Smooth muscle cell (in vitro differentiated cells): Measurements from ENCODE around the gene GMPPB. TPM values are rescaled to one million over a fixed set of nuclear protein-coding genes. Genes with fewer than 3 reads are reported as not detected.

Experiments used
- DNase-seq: peaks from one replicate; lab custom pipeline; 2025; ENCODE audit not compliant: unreplicated experiment; lab: John Stamatoyannopoulos, UW
- H2AFZ ChIP-seq: fragments of 200-600 bp; sonication (generic); 2 replicates; pipeline ENCODE4 v1.6.0; 2016; ENCODE audit warnings: antibody characterized with exemption, low read depth, mild to moderate bottlenecking
- H3F3A ChIP-seq: fragments of 200-600 bp; sonication (generic); 2 replicates; pipeline ENCODE4 v1.6.0; 2017; ENCODE audit warnings: antibody characterized with exemption, low read depth
- H3K27ac ChIP-seq: fragments of 200-600 bp; sonication (generic); 2 replicates; pipeline ENCODE4 v1.5.1; 2016; ENCODE audit warnings: low read depth, mild to moderate bottlenecking
- H3K27me3 ChIP-seq: fragments of 200-600 bp; sonication (generic); 2 replicates; pipeline ENCODE4 v1.6.1; 2016; ENCODE audit warnings: low read depth, mild to moderate bottlenecking
- H3K36me3 ChIP-seq: fragments of 200-600 bp; sonication (generic); 2 replicates; pipeline ENCODE4 v1.5.1; 2016; ENCODE audit warnings: low read depth
- H3K4me1 ChIP-seq: fragments of 200-600 bp; sonication (generic); 2 replicates; pipeline ENCODE4 v1.5.1; 2016; ENCODE audit warnings: low read depth
- H3K4me2 ChIP-seq: fragments of 200-600 bp; sonication (generic); 2 replicates; pipeline ENCODE4 v1.6.0; 2016; ENCODE audit warnings: mild to moderate bottlenecking
- H3K4me3 ChIP-seq: fragments of 200-600 bp; sonication (generic); 2 replicates; pipeline ENCODE4 v1.5.1; 2016; ENCODE audit warnings: mild to moderate bottlenecking
- H3K79me2 ChIP-seq: fragments of 200-600 bp; sonication (generic); 2 replicates; pipeline ENCODE4 v1.6.0; 2016; ENCODE audit warnings: low read depth, mild to moderate bottlenecking
- H3K9ac ChIP-seq: fragments of 200-600 bp; sonication (generic); 2 replicates; pipeline ENCODE4 v1.6.0; 2016; ENCODE audit warnings: low read depth
- H3K9me3 ChIP-seq: fragments of 200-600 bp; sonication (generic); replicated peaks from 2 replicates; pipeline ENCODE4 v1.5.1; 2016; ENCODE audit warnings: low read depth
- H4K20me1 ChIP-seq: fragments of 200-600 bp; sonication (generic); 2 replicates; pipeline ENCODE4 v1.6.0; 2016; ENCODE audit warnings: low read depth
- CTCF ChIP-seq: fragments of 200-600 bp; sonication (generic); IDR thresholded peaks from 2 replicates; pipeline ENCODE4 v1.5.1; 2017; ENCODE audit warnings: borderline replicate concordance, mild to moderate bottlenecking, antibody characterized with exemption; ENCODE audit not compliant: insufficient read depth, poor library complexity, severe bottlenecking
- WGBS: methylation state at CpG from one replicate; pipeline ENCODE4 v1.1.7; 2016; ENCODE audit warnings: low lambda C conversion rate; 5-methylcytosine and 5-hydroxymethylcytosine counted together
- polyA plus RNA-seq: library from polyadenylated mRNA; unstranded; fragments of >200 nt; fragmentation: Nextera tagmentation; extraction: Ambion mirVana; gene quantifications from 2 replicates; pipeline ENCODE4 v1.2.1, GENCODE V29; 2016
- total RNA-seq: library from RNA; depleted of rRNA; stranded (reverse); fragments of >200 nt; gene quantifications from 2 replicates; pipeline ENCODE4 v1.2.3, GENCODE V29; 2014

GMPPB gene
- total and polyA plus RNA-seq, 2 experiments from 2014 or later, result 21.3 to 68.3 TPM

GRCh38 chr3:49720855-49721595, 2.7 kb downstream of the GMPPB start:
- DNase-seq, result no peak
- TF ChIP-seq CTCF, result no peak
- 89% methylated on average over 4 of the region's 4 CpGs for WGBS
- no peak overlapping the region for H3K9ac ChIP-seq
- no peak overlapping the region for H3K27ac ChIP-seq
- peaks cover 12% of the 10 kb centered on the region for H3K4me1 ChIP-seq
- peaks cover 12% of the 10 kb centered on the region for H3F3A ChIP-seq
- no peak overlapping the region for H3K4me3 ChIP-seq
- H2AFZ ChIP-seq, result no peak overlapping the region
- no peaks in the 10 kb centered on the region for H3K36me3 ChIP-seq
- H3K4me2 ChIP-seq, result no peak overlapping the region
- peaks cover 16% of the 10 kb centered on the region for H4K20me1 ChIP-seq
- H3K79me2 ChIP-seq, result peaks cover 13% of the 10 kb centered on the region
- no peaks in the 10 kb centered on the region for H3K27me3 ChIP-seq
- H3K9me3 ChIP-seq, result no peaks in the 10 kb centered on the region

GRCh38 chr3:49719214-49719884, 4.4 kb downstream of the GMPPB start, which contains the start of gene AMIGO3:
Gene AMIGO3, minus strand, starts transcription at chr3:49719684. Its CDS starts 219 bp downstream, at chr3:49719465.
- Histone ChIP-seq H3K27me3 (no peaks in the 10 kb centered on the region), H3K4me3 (peak within 1 kb of the TSS; percentile 64), H3K27ac (peak within 1 kb of the TSS; percentile 21), H4K20me1 (peaks cover 16% of the 10 kb centered on the region), H3K9me3 (no peaks in the 10 kb centered on the region), H3K36me3 (no peaks in the 10 kb centered on the region), H3K4me2 (peak within 1 kb of the TSS; percentile 94), H3K79me2 (peaks cover 13% of the 10 kb centered on the region), H3F3A (peaks cover 6% of the 10 kb centered on the region), H2AFZ (no peak within 1 kb of the TSS), H3K9ac (no peak within 1 kb of the TSS), H3K4me1 (peaks cover 12% of the 10 kb centered on the region)
- TF ChIP-seq CTCF, result peak; percentile 35
- 2% methylated on average over 49 of the region's 50 CpGs for WGBS
- peak; percentile 76 for DNase-seq

GRCh38 chr3:49718858-49719213, 4.9 kb downstream of the GMPPB start:
- Histone ChIP-seq H3K79me2 (peaks cover 13% of the 10 kb centered on the region), H3K4me1 (peaks cover 12% of the 10 kb centered on the region), H3K9me3 (no peaks in the 10 kb centered on the region), H3K4me2 (peak overlapping the region; percentile 94), H2AFZ (no peak overlapping the region), H3K27ac (no peak overlapping the region), H3K27me3 (no peaks in the 10 kb centered on the region), H3K9ac (no peak overlapping the region), H3F3A (peaks cover 4% of the 10 kb centered on the region), H3K36me3 (no peaks in the 10 kb centered on the region), H4K20me1 (peaks cover 16% of the 10 kb centered on the region), H3K4me3 (peak overlapping the region; percentile 64)
- DNase-seq, result no peak
- TF ChIP-seq CTCF, result no peak
- 14% methylated on average over 28 of the region's 33 CpGs for WGBS
